SK-N-SH (cell line): Measurements from ENCODE around the gene CFAP57.

Source experiments
- CHD2 ChIP-seq: fragments of 150-350 bp; IDR thresholded peaks from 2 replicates; pipeline ENCODE4 v1.6.1; 2018; ENCODE audit warnings: low read length; ENCODE audit not compliant: partially characterized antibody
- CTCF ChIP-seq: fragments of 200-600 bp; sonication (generic); IDR thresholded peaks from 2 replicates; pipeline ENCODE4 v1.6.1; 2017; ENCODE audit warnings: antibody characterized with exemption, mild to moderate bottlenecking, moderate library complexity
- EZH2phosphoT487 ChIP-seq: fragments of 200-600 bp; sonication (generic); IDR thresholded peaks from 2 replicates; pipeline ENCODE4 v1.6.1; 2017; ENCODE audit warnings: low read depth, mixed run types, mild to moderate bottlenecking, antibody characterized with exemption, moderate library complexity, borderline replicate concordance
- JUND ChIP-seq: IDR thresholded peaks from 2 replicates; pipeline ENCODE4 v1.4.0; 2012
- MXI1 ChIP-seq: IDR thresholded peaks from 2 replicates; pipeline ENCODE4 v1.6.1; 2012; ENCODE audit warnings: mild to moderate bottlenecking, low read depth, low read length, improper control_type of control experiment
- NRF1 ChIP-seq: IDR thresholded peaks from 2 replicates; pipeline ENCODE4 v1.6.1; 2012; ENCODE audit warnings: low read depth, mild to moderate bottlenecking, low read length
- SMC3 ChIP-seq: IDR thresholded peaks from 2 replicates; pipeline ENCODE4 v1.6.1; 2012; ENCODE audit warnings: low read depth, low read length, improper control_type of control experiment
- TCF12 ChIP-seq: IDR thresholded peaks from 2 replicates; pipeline ENCODE4 v1.4.0; 2012
- TEAD4 ChIP-seq: IDR thresholded peaks from 2 replicates; pipeline ENCODE4 v1.4.0; 2012; ENCODE audit warnings: mild to moderate bottlenecking, borderline replicate concordance; ENCODE audit not compliant: insufficient read depth

GRCh38 chr1:43267291-43267805 lies 95.2 kb downstream of the CFAP57 start:
- TF ChIP-seq CTCF (no peak), CHD2 (no peak), NRF1 (no peak), EZH2phosphoT487 (no peak), SMC3 (no peak), TCF12 (no peak), JUND (no peak), MXI1 (no peak), TEAD4 (no peak)
